KOPT-K1 (cell line): ENCODE measurements around the gene C19orf18.
"Not testable (repeated sequence)": the region's sequence is repeated elsewhere in the genome, so short reads cannot be mapped to it uniquely, and the experiment has no call there.

Source experiments
- H3K27ac ChIP-seq: fragments of 200-600 bp; sonication (generic); 2 replicates; pipeline ENCODE4 v1.5.1; 2016; ENCODE audit warnings: antibody characterized with exemption, mild to moderate bottlenecking, low read depth, low read length; ENCODE audit not compliant: poor library complexity, severe bottlenecking
- H3K36me3 ChIP-seq: fragments of 200-600 bp; sonication (generic); 2 replicates; pipeline ENCODE4 v1.5.1; 2017; ENCODE audit warnings: antibody characterized with exemption, mild to moderate bottlenecking, low read length, moderate library complexity; ENCODE audit not compliant: insufficient read depth
- H3K9me3 ChIP-seq: fragments of 200-600 bp; sonication (generic); 2 replicates; pipeline ENCODE4 v1.5.1; 2017; ENCODE audit warnings: antibody characterized with exemption, low read length, mild to moderate bottlenecking; ENCODE audit not compliant: insufficient read depth, poor library complexity, severe bottlenecking

Gene C19orf18

DNA sequence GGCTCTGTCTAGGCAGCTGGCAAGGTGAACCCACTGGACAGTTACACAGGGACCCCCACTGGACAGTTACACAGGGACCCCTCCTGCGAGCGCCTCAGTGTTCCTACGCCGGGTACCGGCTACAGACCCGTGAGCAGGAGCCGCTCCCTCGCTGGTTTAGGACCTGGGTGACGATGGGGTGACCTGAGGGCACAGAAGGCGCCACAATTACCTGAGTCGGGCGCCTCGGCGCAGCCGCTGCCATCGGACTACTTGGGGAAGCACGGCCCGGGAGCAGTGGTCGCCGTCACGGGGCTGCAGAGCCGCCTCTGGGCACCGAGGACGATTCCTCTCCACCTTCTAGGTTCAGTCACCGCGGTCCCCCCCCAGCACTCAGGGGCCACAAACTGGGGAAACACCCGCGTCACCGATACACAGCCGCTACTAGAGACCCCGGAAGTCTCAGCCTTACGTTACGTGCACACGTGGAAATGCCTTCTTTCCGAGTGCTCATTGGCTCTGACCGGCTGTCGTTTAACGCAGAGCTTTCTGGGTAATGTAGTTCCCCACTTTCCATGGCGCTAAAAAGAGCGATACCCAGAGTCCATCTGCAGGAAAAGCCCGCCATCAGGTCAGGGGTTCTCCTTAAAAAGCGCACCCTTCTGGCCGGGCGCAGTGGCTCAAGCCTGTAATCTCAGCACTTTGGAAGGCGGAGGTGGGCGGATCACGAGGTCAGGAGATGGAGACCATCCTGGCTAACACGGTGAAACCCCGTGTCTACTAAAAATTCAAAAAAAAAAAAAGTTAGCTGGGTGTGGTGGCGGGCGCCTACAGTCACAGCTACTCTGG is 58.0 kb downstream of the C19orf18 start, which contains the start of gene ZNF417:
TSS of gene ZNF417 (minus strand) at position 425 of the 828 bp plus-strand sequence. CDS start at position 244, 181 bp downstream.
- H3K36me3 ChIP-seq = peaks cover 42% of the 10 kb centered on the region
- not testable (repeated sequence) for H3K9me3 ChIP-seq
- H3K27ac ChIP-seq = peak within 1 kb of the TSS; percentile 72

DNA sequence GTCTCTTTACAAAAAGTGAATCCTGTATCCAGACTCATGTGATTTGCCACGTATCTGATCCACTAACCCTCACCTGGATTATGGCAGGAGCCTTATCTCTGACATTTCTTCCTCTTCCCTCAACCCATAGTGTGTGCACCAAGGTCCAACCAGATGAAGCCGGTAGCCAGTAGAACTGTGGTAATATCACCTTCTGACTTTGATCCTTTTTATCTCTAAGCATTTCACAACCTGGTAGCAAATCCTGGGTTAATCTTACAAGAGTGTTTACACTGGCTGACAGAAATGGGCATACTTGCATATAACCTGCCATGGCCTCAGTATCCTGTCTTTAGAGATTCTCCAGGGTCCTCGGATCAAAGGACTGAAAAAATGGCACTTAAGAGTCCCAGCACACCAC is 59.8 kb downstream of the C19orf18 start:
- no peaks in the 10 kb centered on the region for H3K9me3 ChIP-seq
- no peak overlapping the region for H3K27ac ChIP-seq
- peaks cover 45% of the 10 kb centered on the region for H3K36me3 ChIP-seq
